ENCODE data around the gene C16orf74.

Gene C16orf74

DNA sequence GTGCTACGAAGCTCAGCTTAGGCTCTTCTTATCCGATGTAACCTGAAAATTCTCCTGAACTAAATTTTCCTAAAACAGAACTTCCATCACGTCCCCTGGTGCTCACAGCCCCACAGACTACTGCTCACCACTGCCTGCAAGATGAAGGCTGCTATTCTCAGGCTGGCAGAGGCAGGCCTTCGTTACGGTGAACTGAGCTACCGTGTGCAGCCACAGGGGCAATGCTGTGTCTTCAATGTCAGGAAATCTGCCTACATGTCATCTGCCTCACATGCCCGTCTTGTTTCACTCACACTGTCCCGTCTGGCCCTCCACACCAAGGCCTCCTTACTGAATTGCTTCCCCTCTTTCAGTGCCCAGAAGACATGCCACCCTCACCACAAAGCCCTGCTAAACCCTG, 32.5 kb upstream of the C16orf74 start:
- no peaks in the 10 kb centered on the region for H3K9me3 Mint-ChIP-seq
- H3K36me3 Mint-ChIP-seq, result peaks cover 56 to 71% of the 10 kb centered on the region in 2 donors
- no peaks in the 10 kb centered on the region for H3K27me3 Mint-ChIP-seq
- no peak overlapping the region for H3K4me3 Mint-ChIP-seq
- ATAC-seq (replicated peaks), result no peak
- H3K4me1 Mint-ChIP-seq, result peaks cover 6 to 10% of the 10 kb centered on the region in 2 donors
- no peak for DNase-seq
- H3K27ac Mint-ChIP-seq, result no peak overlapping the region

DNA sequence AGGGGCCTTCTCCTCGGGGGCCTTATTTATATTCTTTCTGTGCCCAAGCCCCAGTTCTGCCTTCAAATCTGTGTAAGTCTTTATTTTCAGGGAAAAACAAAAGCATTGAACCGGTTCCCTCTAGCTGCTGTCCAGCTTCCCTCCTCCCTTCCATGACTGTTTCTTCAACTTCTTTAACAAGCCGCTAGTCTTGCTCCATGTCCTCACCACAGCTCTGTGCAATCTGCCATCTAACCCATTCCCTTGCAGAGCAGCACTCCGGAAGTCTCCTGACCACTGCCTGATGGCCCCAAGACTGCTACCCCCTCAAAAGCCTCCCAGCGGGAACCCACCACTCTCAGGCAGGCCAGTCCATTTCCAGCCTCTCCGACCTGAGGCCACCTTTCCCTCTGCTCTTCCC, 31.6 kb upstream of the C16orf74 start:
- no peaks in the 10 kb centered on the region for H3K9me3 Mint-ChIP-seq
- peaks cover 58 to 72% of the 10 kb centered on the region in 2 donors for H3K36me3 Mint-ChIP-seq
- peak overlapping the region; percentile 4 for H3K27ac Mint-ChIP-seq
- peaks cover 6 to 8% of the 10 kb centered on the region in 2 donors for H3K4me1 Mint-ChIP-seq
- no peak for DNase-seq
- H3K4me3 Mint-ChIP-seq, result no peak overlapping the region
- no peaks in the 10 kb centered on the region for H3K27me3 Mint-ChIP-seq
- no peak for ATAC-seq (replicated peaks)

DNA sequence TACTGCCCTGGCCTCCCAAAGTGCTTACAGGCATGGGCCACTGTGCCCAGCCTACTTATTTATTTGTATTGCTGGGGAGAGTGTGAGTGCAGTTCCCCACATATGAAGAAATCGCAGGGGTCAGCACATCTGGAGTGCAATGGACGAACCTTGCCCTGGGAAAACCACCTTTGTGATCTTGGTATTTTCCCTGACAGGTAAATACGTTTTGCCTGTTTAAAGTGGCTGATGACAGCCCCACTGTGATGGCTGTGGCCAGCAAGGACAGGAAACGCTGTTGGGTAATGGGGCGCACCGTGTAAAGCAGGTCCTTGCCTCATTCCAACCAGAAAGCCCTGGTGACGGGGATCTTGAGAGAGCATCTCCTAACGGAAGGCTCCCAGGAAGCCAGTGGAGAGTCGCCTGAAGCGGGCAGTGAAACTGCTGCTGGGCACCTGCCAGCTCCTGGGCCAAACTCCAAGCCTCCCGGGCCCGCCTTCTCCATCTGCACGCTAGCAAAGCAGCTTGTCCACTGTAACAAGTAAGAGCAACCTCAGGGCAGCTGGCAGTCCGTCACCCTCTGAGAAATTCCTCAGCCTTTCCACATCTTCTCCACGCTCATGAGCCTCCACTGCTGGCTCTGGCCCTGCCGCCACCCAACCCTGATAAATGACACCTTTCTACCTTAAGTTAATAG, 30.9 kb upstream of the C16orf74 start:
- H3K36me3 Mint-ChIP-seq, result peaks cover 53 to 68% of the 10 kb centered on the region in 2 donors
- DNase-seq, result no peak

DNA sequence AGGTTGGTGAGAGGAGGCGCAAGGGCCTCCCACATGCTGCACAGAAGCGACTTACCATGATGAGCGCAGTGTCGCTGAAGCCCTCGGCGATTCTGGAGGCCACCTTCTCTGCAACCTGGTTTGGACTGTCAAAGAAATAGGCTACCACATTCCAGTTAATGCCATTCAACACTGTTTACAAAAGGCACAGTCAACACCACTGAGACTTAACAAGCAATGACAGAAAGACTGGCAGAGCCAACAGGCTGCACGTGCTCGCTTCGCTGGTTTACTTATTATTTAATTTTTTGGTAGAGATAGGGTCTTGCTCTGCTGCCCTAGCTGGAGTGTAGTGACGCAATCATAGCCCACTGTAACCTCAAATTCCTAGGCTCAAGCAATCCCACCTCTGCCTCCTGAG, 30.3 kb upstream of the C16orf74 start:
- DNase-seq (no peak), ATAC-seq (replicated peaks) (no peak)
- no peak overlapping the region for H3K27ac Mint-ChIP-seq
- no peaks in the 10 kb centered on the region for H3K9me3 Mint-ChIP-seq
- H3K4me3 Mint-ChIP-seq, result no peak overlapping the region
- H3K4me1 Mint-ChIP-seq, result peaks cover 6 to 8% of the 10 kb centered on the region in 2 donors
- no peaks in the 10 kb centered on the region for H3K27me3 Mint-ChIP-seq
- H3K36me3 Mint-ChIP-seq, result peaks cover 53 to 67% of the 10 kb centered on the region in 2 donors

More for the DNA sequence above, 30.9 kb upstream of the C16orf74 start:
- Mint-ChIP-seq H3K27ac (peak overlapping the region; percentile 4), H3K4me1 (peaks cover 6 to 8% of the 10 kb centered on the region in 2 donors), H3K27me3 (no peaks in the 10 kb centered on the region), H3K4me3 (no peak overlapping the region), H3K9me3 (no peaks in the 10 kb centered on the region)
- no peak for ATAC-seq (replicated peaks)

DNA sequence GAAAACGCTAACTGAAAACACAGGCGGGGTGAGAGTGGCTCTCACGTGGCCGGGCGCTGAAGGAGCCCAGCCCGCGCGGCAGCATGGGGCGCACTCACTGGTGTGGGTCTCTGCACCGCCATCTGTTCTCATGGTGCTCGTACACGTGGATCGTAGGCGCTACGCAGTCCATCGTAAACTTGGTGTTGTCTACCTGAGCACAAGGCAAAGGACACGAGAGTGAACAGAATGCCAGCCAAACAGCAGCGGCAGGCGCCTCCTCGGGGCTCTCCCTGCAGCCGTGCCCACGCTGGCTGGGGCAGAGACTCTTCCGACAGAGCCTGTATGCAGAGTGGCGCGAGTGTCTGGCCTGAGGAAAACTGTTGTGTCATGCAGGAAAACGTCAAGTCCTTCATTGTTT, 29.4 kb upstream of the C16orf74 start:
- peaks cover 45 to 62% of the 10 kb centered on the region in 2 donors for H3K36me3 Mint-ChIP-seq

GRCh38 chr16:85778873-85779272, 28.0 kb upstream of the C16orf74 start:
- Mint-ChIP-seq H3K27me3 (no peaks in the 10 kb centered on the region), H3K36me3 (peaks cover 48 to 69% of the 10 kb centered on the region in 2 donors), H3K4me3 (no peak overlapping the region), H3K9me3 (no peaks in the 10 kb centered on the region), H3K27ac (peak overlapping the region; percentile 56), H3K4me1 (peaks cover 6 to 8% of the 10 kb centered on the region in 2 donors)
- DNase-seq, result no peak
- ATAC-seq (replicated peaks), result no peak

More for the DNA sequence above, 29.4 kb upstream of the C16orf74 start:
- no peak for DNase-seq
- H3K27me3 Mint-ChIP-seq, result no peaks in the 10 kb centered on the region
- H3K27ac Mint-ChIP-seq, result no peak overlapping the region
- H3K4me1 Mint-ChIP-seq, result peaks cover 6 to 8% of the 10 kb centered on the region in 2 donors
- no peak overlapping the region for H3K4me3 Mint-ChIP-seq
- H3K9me3 Mint-ChIP-seq, result no peaks in the 10 kb centered on the region
- ATAC-seq (replicated peaks), result no peak

- H3K4me3 Mint-ChIP-seq, result no peak overlapping the region
- H3K36me3 Mint-ChIP-seq, result peaks cover 43 to 60% of the 10 kb centered on the region in 2 donors
- no peaks in the 10 kb centered on the region for H3K27me3 Mint-ChIP-seq
- peaks cover 0 to 8% of the 10 kb centered on the region in 2 donors for H3K4me1 Mint-ChIP-seq
- no peaks in the 10 kb centered on the region for H3K9me3 Mint-ChIP-seq
- no peak overlapping the region for H3K27ac Mint-ChIP-seq
- ATAC-seq (replicated peaks) (no peak), DNase-seq (no peak)
Measured at GRCh38 chr16:85777583-85778310, 26.9 kb upstream of the C16orf74 start.

GRCh38 chr16:85774811-85775210, 23.9 kb upstream of the C16orf74 start:
- Mint-ChIP-seq H3K36me3 (peaks cover 28 to 42% of the 10 kb centered on the region in 2 donors), H3K4me1 (peaks cover 0 to 5% of the 10 kb centered on the region in 2 donors), H3K9me3 (no peaks in the 10 kb centered on the region), H3K27me3 (no peaks in the 10 kb centered on the region), H3K4me3 (no peak overlapping the region), H3K27ac (no peak overlapping the region)
- ATAC-seq (replicated peaks) (no peak), DNase-seq (no peak)

DNA sequence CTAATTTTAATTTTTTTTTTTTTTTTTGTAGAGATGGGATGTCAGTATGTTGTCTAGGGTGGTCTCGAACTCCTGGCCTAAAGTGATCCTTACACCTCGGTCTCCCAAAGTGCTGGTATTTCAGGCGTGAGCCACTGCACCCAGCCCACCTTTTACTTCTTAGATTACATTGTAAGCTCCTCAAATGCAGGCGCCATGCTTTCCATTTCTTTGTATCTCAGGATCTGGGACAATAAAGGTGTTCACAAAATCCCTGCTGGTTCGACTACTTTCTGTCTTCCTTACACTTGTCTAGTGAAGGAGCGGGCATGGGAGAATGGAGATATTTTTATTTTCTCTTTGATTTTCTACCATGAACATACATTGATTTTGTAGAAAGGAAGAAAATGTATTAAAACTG, 23.2 kb upstream of the C16orf74 start:
- Mint-ChIP-seq H3K27ac (no peak overlapping the region), H3K27me3 (no peaks in the 10 kb centered on the region), H3K9me3 (no peaks in the 10 kb centered on the region), H3K4me1 (peaks cover 0 to 3% of the 10 kb centered on the region in 2 donors), H3K4me3 (no peak overlapping the region), H3K36me3 (peaks cover 25 to 38% of the 10 kb centered on the region in 2 donors)
- ATAC-seq (replicated peaks), result no peak
- DNase-seq, result no peak

DNA sequence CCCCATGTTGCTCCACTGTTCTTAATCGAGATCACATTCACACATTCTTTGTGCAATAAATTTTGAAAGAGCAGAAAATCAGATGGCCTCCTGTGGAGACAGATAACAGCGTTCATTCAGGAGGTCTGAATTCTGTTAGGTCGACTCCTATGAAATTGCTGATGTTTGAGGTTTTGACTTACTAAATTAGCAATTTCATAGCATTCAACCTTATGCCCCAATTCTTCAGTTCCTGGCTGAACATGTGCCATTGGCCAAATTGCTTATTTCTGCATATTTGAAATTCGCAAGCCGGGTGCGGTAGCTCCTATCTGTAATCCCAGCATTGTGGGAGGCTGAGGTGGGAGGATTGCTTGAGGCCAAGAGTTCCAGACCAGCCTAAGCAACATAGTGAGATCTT, 22.1 kb upstream of the C16orf74 start:
- no peak overlapping the region for H3K4me3 Mint-ChIP-seq
- no peaks in the 10 kb centered on the region for H3K4me1 Mint-ChIP-seq
- H3K27me3 Mint-ChIP-seq, result no peaks in the 10 kb centered on the region
- H3K27ac Mint-ChIP-seq, result no peak overlapping the region
- ATAC-seq (replicated peaks) (no peak), DNase-seq (no peak)
- H3K36me3 Mint-ChIP-seq, result peaks cover 16 to 30% of the 10 kb centered on the region in 2 donors
- H3K9me3 Mint-ChIP-seq, result no peaks in the 10 kb centered on the region

- Mint-ChIP-seq H3K4me3 (no peak overlapping the region), H3K9me3 (no peaks in the 10 kb centered on the region), H3K27ac (no peak overlapping the region)
Measured at GRCh38 chr16:85770741-85771140, 19.8 kb upstream of the C16orf74 start.

GRCh38 chr16:85768199-85768598, 17.3 kb upstream of the C16orf74 start:
- ATAC-seq (replicated peaks) (no peak), DNase-seq (no peak)
- no peak overlapping the region for H3K4me3 Mint-ChIP-seq
- H3K9me3 Mint-ChIP-seq, result no peaks in the 10 kb centered on the region
- H3K36me3 Mint-ChIP-seq, result peaks cover 2 to 8% of the 10 kb centered on the region in 2 donors
- no peak overlapping the region for H3K27ac Mint-ChIP-seq
- peaks cover 5% of the 10 kb centered on the region in 2 donors for H3K4me1 Mint-ChIP-seq
- H3K27me3 Mint-ChIP-seq, result peaks cover 0 to 7% of the 10 kb centered on the region in 2 donors

More at GRCh38 chr16:85770741-85771140, 19.8 kb upstream of the C16orf74 start:
- Mint-ChIP-seq H3K36me3 (peaks cover 6 to 18% of the 10 kb centered on the region in 2 donors), H3K27me3 (peaks cover 0 to 4% of the 10 kb centered on the region in 2 donors), H3K4me1 (peaks cover 0 to 5% of the 10 kb centered on the region in 2 donors)
- ATAC-seq (replicated peaks) (no peak), DNase-seq (no peak)

GRCh38 chr16:85767531-85767930, 16.6 kb upstream of the C16orf74 start:
- no peak for DNase-seq
- H3K36me3 Mint-ChIP-seq, result peaks cover 2 to 8% of the 10 kb centered on the region in 2 donors
- no peaks in the 10 kb centered on the region for H3K9me3 Mint-ChIP-seq
- no peak overlapping the region for H3K4me3 Mint-ChIP-seq
- H3K27ac Mint-ChIP-seq, result no peak overlapping the region
- H3K27me3 Mint-ChIP-seq, result peaks cover 0 to 7% of the 10 kb centered on the region in 2 donors
- no peak for ATAC-seq (replicated peaks)
- peaks cover 5 to 10% of the 10 kb centered on the region in 2 donors for H3K4me1 Mint-ChIP-seq

DNA sequence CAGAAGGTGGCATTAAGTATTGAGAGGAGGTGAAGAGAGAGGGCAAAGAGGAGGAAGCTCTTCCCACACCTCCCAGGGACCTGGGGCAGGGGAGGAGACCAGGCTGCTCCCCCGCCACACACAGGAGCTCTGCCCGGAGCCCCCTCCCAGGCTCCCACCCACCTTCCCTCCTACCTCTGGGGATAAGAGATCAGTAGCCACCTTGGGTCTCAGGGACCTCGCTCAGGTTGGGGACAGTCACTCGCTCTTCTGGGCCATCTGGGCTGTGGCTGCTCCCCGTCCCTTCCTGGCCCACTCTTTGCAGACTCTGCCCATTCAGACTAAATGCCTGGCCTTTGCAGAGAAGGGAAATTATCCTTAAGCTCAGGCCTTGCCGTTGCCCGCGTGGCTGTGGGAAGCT, 14.9 kb upstream of the C16orf74 start:
- no peak overlapping the region for H3K4me3 Mint-ChIP-seq
- H3K4me1 Mint-ChIP-seq, result peaks cover 10 to 22% of the 10 kb centered on the region in 2 donors
- H3K36me3 Mint-ChIP-seq, result peaks cover 1 to 8% of the 10 kb centered on the region in 2 donors
- H3K27me3 Mint-ChIP-seq, result peaks cover 0 to 7% of the 10 kb centered on the region in 2 donors
- ATAC-seq (replicated peaks) (no peak), DNase-seq (no peak)
- H3K27ac Mint-ChIP-seq, result no peak overlapping the region
- no peaks in the 10 kb centered on the region for H3K9me3 Mint-ChIP-seq

GRCh38 chr16:85765211-85765610, 14.3 kb upstream of the C16orf74 start:
- H3K4me1 Mint-ChIP-seq, result peaks cover 10 to 22% of the 10 kb centered on the region in 2 donors
- DNase-seq (no peak), ATAC-seq (replicated peaks) (no peak)
- H3K4me3 Mint-ChIP-seq, result no peak overlapping the region
- H3K27ac Mint-ChIP-seq, result no peak overlapping the region
- peaks cover 0 to 7% of the 10 kb centered on the region in 2 donors for H3K27me3 Mint-ChIP-seq
- H3K36me3 Mint-ChIP-seq, result peaks cover 0 to 5% of the 10 kb centered on the region in 2 donors
- H3K9me3 Mint-ChIP-seq, result no peaks in the 10 kb centered on the region

All from stimulated activated naive B cell treated with anti-CD40 and anti-IgM and Interleukin-4, amounts not matched to agents 10 μg/mL and 1 μg/mL and 100 μg/mL, for 72 hours (primary cell).